Measurements from ENCODE around the gene NLK.

DNA sequence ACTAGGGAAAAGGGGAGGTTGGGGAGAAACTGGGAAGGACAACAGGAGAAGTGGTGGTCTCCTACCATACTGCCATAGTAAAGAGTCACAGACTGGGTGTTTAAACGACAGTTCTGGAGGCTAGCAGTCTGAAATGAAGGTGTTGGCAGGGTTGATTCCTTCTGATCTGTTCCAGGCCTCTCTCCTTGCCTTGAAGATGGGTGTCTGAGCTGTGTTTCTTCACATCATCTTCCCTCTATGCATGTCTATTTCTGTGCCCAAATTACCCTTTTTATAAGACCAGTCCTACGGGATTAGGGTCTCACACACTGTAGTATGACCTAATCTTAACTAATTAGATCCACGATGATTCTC lies 196.8 kb downstream of the NLK start:
- TF ChIP-seq, protein P1, sequence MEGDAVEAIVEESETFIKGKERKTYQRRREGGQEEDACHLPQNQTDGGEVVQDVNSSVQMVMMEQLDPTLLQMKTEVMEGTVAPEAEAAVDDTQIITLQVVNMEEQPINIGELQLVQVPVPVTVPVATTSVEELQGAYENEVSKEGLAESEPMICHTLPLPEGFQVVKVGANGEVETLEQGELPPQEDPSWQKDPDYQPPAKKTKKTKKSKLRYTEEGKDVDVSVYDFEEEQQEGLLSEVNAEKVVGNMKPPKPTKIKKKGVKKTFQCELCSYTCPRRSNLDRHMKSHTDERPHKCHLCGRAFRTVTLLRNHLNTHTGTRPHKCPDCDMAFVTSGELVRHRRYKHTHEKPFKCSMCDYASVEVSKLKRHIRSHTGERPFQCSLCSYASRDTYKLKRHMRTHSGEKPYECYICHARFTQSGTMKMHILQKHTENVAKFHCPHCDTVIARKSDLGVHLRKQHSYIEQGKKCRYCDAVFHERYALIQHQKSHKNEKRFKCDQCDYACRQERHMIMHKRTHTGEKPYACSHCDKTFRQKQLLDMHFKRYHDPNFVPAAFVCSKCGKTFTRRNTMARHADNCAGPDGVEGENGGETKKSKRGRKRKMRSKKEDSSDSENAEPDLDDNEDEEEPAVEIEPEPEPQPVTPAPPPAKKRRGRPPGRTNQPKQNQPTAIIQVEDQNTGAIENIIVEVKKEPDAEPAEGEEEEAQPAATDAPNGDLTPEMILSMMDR (IDR thresholded peaks at IDR 0.05; ENCODE audit: borderline replicate concordance, extremely low read depth, low read length, poor library complexity, severe bottlenecking): no peak
- no peak for TF ChIP-seq EZH2 (IDR thresholded peaks at IDR 0.05; ENCODE audit: borderline replicate concordance, low read depth, low read length, severe bottlenecking)
